Psoas muscle (tissue), 8 donors: Measurements from ENCODE around the gene TESK1. TPM values are rescaled to one million over a fixed set of nuclear protein-coding genes. Genes with fewer than 3 reads are reported as not detected.
"Not testable (repeated sequence)": the region's sequence is repeated elsewhere in the genome, so short reads cannot be mapped to it uniquely, and the experiment has no call there.

Experiments
- ATAC-seq, 4 donors: fragments of 200-7000 bp; cut with Tn5 transposase; one replicate each; pipeline ENCODE4 v1.9.1; 2020; ENCODE audit warnings: moderate library complexity in 3 of 4, mild to moderate bottlenecking in 2 of 4
- DNase-seq, 2 donors: peaks; one replicate each; pipeline ENCODE4 v3.0.0-alpha.2; 2020
- H3K27ac ChIP-seq: fragments of 200-600 bp; one replicate; pipeline ENCODE4 v1.8.0; 2022
- H3K27me3 ChIP-seq, 3 donors: fragments of 200-600 bp in 1 of 3; one replicate each; pipeline versions ENCODE4 v1.6.1 to v1.8.0; 2013 to 2022; ENCODE audit warnings: low read length in 2 of 3, mild to moderate bottlenecking in 2 of 3, moderate library complexity in 1 of 3; ENCODE audit not compliant: insufficient read depth in 3 of 3
- H3K36me3 ChIP-seq, 2 donors: fragments of 200-600 bp in 1 of 2; one replicate each; pipeline versions ENCODE4 v1.6.1 to v1.8.0; 2013 to 2022; ENCODE audit warnings: low read depth in 1 of 2, mild to moderate bottlenecking in 1 of 2, moderate library complexity in 1 of 2; ENCODE audit not compliant: insufficient read depth in 1 of 2
- H3K4me1 ChIP-seq: fragments of 200-600 bp; one replicate; pipeline ENCODE4 v1.8.0; 2022
- H3K4me3 ChIP-seq: fragments of 200-600 bp; one replicate; pipeline ENCODE4 v1.8.0; 2022; ENCODE audit warnings: mild to moderate bottlenecking
- H3K9me3 ChIP-seq: fragments of 200-600 bp; one replicate; pipeline ENCODE4 v1.8.0; 2022
- CTCF ChIP-seq: fragments of 200-600 bp; IDR thresholded peaks from one replicate; pipeline ENCODE4 v1.8.0; 2022; ENCODE audit warnings: antibody characterized with exemption
- WGBS, 3 donors: extraction: QIAGEN DNeasy Blood & Tissue Kit; methylation state at CpG; one replicate each; pipeline versions ENCODE4 v1.1.6 to v1.1.7; 2013; 5-methylcytosine and 5-hydroxymethylcytosine counted together
- intact Hi-C, 2 donors: fragments of 100-400 bp; cut with DNase I; formaldehyde crosslinking; loops; one replicate each; pipeline versions ENCODE4 v1.11.0 to v1.14.2; 2022
- polyA plus RNA-seq, 3 donors: library from polyadenylated mRNA; stranded (reverse); fragments of 200-250 nt; gene quantifications; one replicate each; pipeline ENCODE4 v1.2.3, GENCODE V29; 2013
- total RNA-seq, 4 donors: library from RNA; stranded (reverse); fragmentation: NEBNext Ultra II Directional in 2 of 4; extraction: Animal tissue kit (Norgen Biotek cat#: 25700) in 2 of 4; gene quantifications; one replicate each; pipeline versions ENCODE4 v1.2.1 to v1.2.4, GENCODE V29; 2021 to 2023
- donor health status: healthy with polysubstance abuse.
- donor health status: DM: no; HTN: no; CAD: no; lungs with moderate emphysema.
- donor health status: Bipolar disorder and iron deficiency.
- donor health status: healthy.
- donor health status: DM: yes; HTN: yes; CAD: no.
- donor health status: DM: no; HTN: no; CAD: no.
- donor health status: DM: no; HTN: no; CAD: no.
- donor health status: DM: yes; HTN: yes; CAD: no.

TESK1 gene
- total and polyA plus RNA-seq, 7 donors = 44.4 to 81.0 (median 60.1) TPM

GRCh38 chr9:35574578-35575122, 30.4 kb upstream of the TESK1 start:
- ATAC-seq = no peak
- intact Hi-C loops = no loop called here

GRCh38 chr9:35575478-35575877, 29.6 kb upstream of the TESK1 start:
- intact Hi-C loops = no loop called here
- DNase-seq (no peak), ATAC-seq (no peak)
- Histone ChIP-seq H3K9me3 (peaks cover 3% of the 10 kb centered on the region), H3K27ac (no peak overlapping the region), H3K36me3 (no peaks in the 10 kb centered on the region), H3K4me3 (no peak overlapping the region), H3K27me3 (no peaks in the 10 kb centered on the region), H3K4me1 (no peaks in the 10 kb centered on the region)
- 92 to 93% (median 93%) methylated on average over 5 of the region's 5 CpGs for WGBS, 3 donors
- no peak for TF ChIP-seq CTCF

More at GRCh38 chr9:35574578-35575122, 30.4 kb upstream of the TESK1 start:
- no peak overlapping the region for H3K4me3 ChIP-seq
- H3K27me3 ChIP-seq = no peaks in the 10 kb centered on the region
- H3K4me1 ChIP-seq = peaks cover under 1% of the 10 kb centered on the region
- 87 to 98% (median 88%) methylated on average over 2 of the region's 2 CpGs for WGBS, 3 donors
- no peak for DNase-seq
- H3K9me3 ChIP-seq = peaks cover under 1% of the 10 kb centered on the region
- H3K36me3 ChIP-seq = no peaks in the 10 kb centered on the region
- H3K27ac ChIP-seq = no peak overlapping the region
- TF ChIP-seq CTCF = no peak

- Histone ChIP-seq H3K36me3 (no peaks in the 10 kb centered on the region), H3K9me3 (peaks cover 3% of the 10 kb centered on the region), H3K27me3 (no peaks in the 10 kb centered on the region), H3K4me3 (no peak overlapping the region), H3K4me1 (no peaks in the 10 kb centered on the region), H3K27ac (no peak overlapping the region)
- ATAC-seq (no peak), DNase-seq (no peak)
- 83 to 87% (median 85%) methylated on average over 5 of the region's 5 CpGs for WGBS, 3 donors
- intact Hi-C loops = no loop called here
- TF ChIP-seq CTCF = no peak
These were observed 27.6 kb upstream of the TESK1 start for GRCh38 chr9:35577486-35577885.

GRCh38 chr9:35579130-35579529, 25.9 kb upstream of the TESK1 start:
- peak in 1 of 4 donors; percentile 39 for ATAC-seq
- WGBS, 3 donors = 96 to 100% (median 98%) methylated on average over 1 of the region's 1 CpG

GRCh38 chr9:35579659-35580227, 25.3 kb upstream of the TESK1 start:
- peak in 1 of 4 donors; percentile 10 for ATAC-seq
- H3K36me3 ChIP-seq, DNase-seq, H3K27me3 ChIP-seq, H3K27ac ChIP-seq, H3K9me3 ChIP-seq, H3K4me3 ChIP-seq, H3K4me1 ChIP-seq: not testable (repeated sequence)
- 88 to 97% (median 94%) methylated on average over 1 of the region's 1 CpG for WGBS, 3 donors
- intact Hi-C loops = loop anchor here in 1 of 2 donors (5.0 to 10.0 kb wide), 2 partner anchors 48 to 175 kb away; no protein-coding TSS in a partner anchor

More at GRCh38 chr9:35579130-35579529, 25.9 kb upstream of the TESK1 start:
- TF ChIP-seq CTCF = no peak
- H3K9me3 ChIP-seq = peaks cover 3% of the 10 kb centered on the region
- no peak overlapping the region for H3K4me3 ChIP-seq
- no peaks in the 10 kb centered on the region for H3K36me3 ChIP-seq
- H3K4me1 ChIP-seq = no peaks in the 10 kb centered on the region
- no peaks in the 10 kb centered on the region for H3K27me3 ChIP-seq
- no peak for DNase-seq
- H3K27ac ChIP-seq = no peak overlapping the region
- intact Hi-C loops = no loop called here

- not testable (repeated sequence) for H3K36me3 ChIP-seq, ATAC-seq, H3K4me3 ChIP-seq, H3K27ac ChIP-seq, DNase-seq, H3K9me3 ChIP-seq, H3K27me3 ChIP-seq, H3K4me1 ChIP-seq
- intact Hi-C loops = loop anchor here in 1 of 2 donors (5.0 to 10.0 kb wide), 2 partner anchors 44 to 179 kb away; no protein-coding TSS in a partner anchor
- 63 to 81% (median 73%) methylated on average over 6 of the region's 6 CpGs for WGBS, 3 donors
These were observed 21.5 kb upstream of the TESK1 start for GRCh38 chr9:35583521-35583920.

GRCh38 chr9:35584681-35585080, 20.4 kb upstream of the TESK1 start:
- intact Hi-C loops = loop anchor here in 1 of 2 donors (5.0 to 10.0 kb wide), 2 partner anchors 43 to 180 kb away; no protein-coding TSS in a partner anchor
- 73 to 81% (median 80%) methylated on average over 3 of the region's 3 CpGs for WGBS, 3 donors
- H3K4me3 ChIP-seq = not testable (repeated sequence)

GRCh38 chr9:35588506-35588905, 16.6 kb upstream of the TESK1 start:
- ATAC-seq, DNase-seq, H3K4me1 ChIP-seq, H3K27ac ChIP-seq, H3K4me3 ChIP-seq, H3K27me3 ChIP-seq, H3K36me3 ChIP-seq: not testable (repeated sequence)
- peaks cover 12% of the 10 kb centered on the region for H3K9me3 ChIP-seq
- intact Hi-C loops = loop anchor here in 1 of 2 donors (10.0 kb wide), 1 partner anchor 184 kb away; no protein-coding TSS in a partner anchor
- WGBS, 3 donors = 94 to 96% (median 96%) methylated on average over 5 of the region's 5 CpGs

More at GRCh38 chr9:35584681-35585080, 20.4 kb upstream of the TESK1 start:
- H3K36me3 ChIP-seq, H3K27me3 ChIP-seq, H3K4me1 ChIP-seq, H3K9me3 ChIP-seq, H3K27ac ChIP-seq, DNase-seq, ATAC-seq: not testable (repeated sequence)
